ENCODE data around the gene SLIT1. TPM values are rescaled to one million over a fixed set of nuclear protein-coding genes. Genes with fewer than 3 reads are reported as not detected.

The SLIT1 gene
- total RNA-seq, 1 donor from 2014 or later, result 0.23 TPM

- H3K4me3 ChIP-seq, result no peak overlapping the region
- H3K27me3 ChIP-seq, result no peaks in the 10 kb centered on the region
- no peaks in the 10 kb centered on the region for H3K9me3 ChIP-seq
- TF ChIP-seq CTCF (IDR thresholded peaks at IDR 0.05), result no peak
- no peaks in the 10 kb centered on the region for H3K36me3 ChIP-seq
- H3K4me1 ChIP-seq, result no peaks in the 10 kb centered on the region
- intact Hi-C loops (cut with DNase I), result no loop called here
- ATAC-seq (no peak), DNase-seq (no peak)
- H3K27ac ChIP-seq, result no peak overlapping the region
Observed at GRCh38 chr10:97154162-97154561, 31.6 kb downstream of the SLIT1 start.

GRCh38 chr10:97153270-97153850 lies 32.4 kb downstream of the SLIT1 start:
- intact Hi-C loops (cut with DNase I), result no loop called here
- peak; percentile 4 for DNase-seq
- H3K4me3 ChIP-seq, result no peak overlapping the region

GRCh38 chr10:97151307-97151914 lies 34.3 kb downstream of the SLIT1 start:
- Histone ChIP-seq H3K4me1 (no peaks in the 10 kb centered on the region), H3K36me3 (no peaks in the 10 kb centered on the region), H3K9me3 (no peaks in the 10 kb centered on the region), H3K4me3 (no peak overlapping the region), H3K27ac (no peak overlapping the region), H3K27me3 (no peaks in the 10 kb centered on the region)
- ATAC-seq, result no peak
- TF ChIP-seq CTCF (IDR thresholded peaks at IDR 0.05), result no peak
- intact Hi-C loops (cut with DNase I), result no loop called here
- DNase-seq, result peak; percentile 3

More at GRCh38 chr10:97153270-97153850, 32.4 kb downstream of the SLIT1 start:
- H3K27me3 ChIP-seq, result no peaks in the 10 kb centered on the region
- H3K4me1 ChIP-seq, result no peaks in the 10 kb centered on the region
- TF ChIP-seq CTCF (IDR thresholded peaks at IDR 0.05), result no peak
- no peak overlapping the region for H3K27ac ChIP-seq
- ATAC-seq, result no peak
- no peaks in the 10 kb centered on the region for H3K36me3 ChIP-seq
- no peaks in the 10 kb centered on the region for H3K9me3 ChIP-seq

GRCh38 chr10:97150616-97151015 lies 35.1 kb downstream of the SLIT1 start:
- H3K27me3 ChIP-seq, result no peaks in the 10 kb centered on the region
- ATAC-seq, result no peak
- no peak overlapping the region for H3K27ac ChIP-seq
- H3K4me1 ChIP-seq, result no peaks in the 10 kb centered on the region
- no peaks in the 10 kb centered on the region for H3K9me3 ChIP-seq
- peak; percentile 36 for DNase-seq
- TF ChIP-seq CTCF (IDR thresholded peaks at IDR 0.05), result no peak
- H3K36me3 ChIP-seq, result no peaks in the 10 kb centered on the region
- H3K4me3 ChIP-seq, result no peak overlapping the region
- intact Hi-C loops (cut with DNase I), result no loop called here

GRCh38 chr10:97150013-97150595 lies 35.7 kb downstream of the SLIT1 start:
- ATAC-seq (no peak), DNase-seq (peak; percentile 15)
- intact Hi-C loops (cut with DNase I), result no loop called here
- Histone ChIP-seq H3K4me1 (no peaks in the 10 kb centered on the region), H3K36me3 (no peaks in the 10 kb centered on the region), H3K27ac (no peak overlapping the region), H3K4me3 (no peak overlapping the region), H3K9me3 (no peaks in the 10 kb centered on the region), H3K27me3 (no peaks in the 10 kb centered on the region)
- no peak for TF ChIP-seq CTCF (IDR thresholded peaks at IDR 0.05)

All from upper lobe of right lung (tissue), 1 donor.